PC-3 (cell line): ENCODE measurements around the gene ARRB1.

Source experiments
- EZH2 ChIP-seq: fragments of 300-600 bp; sonication (generic); IDR thresholded peaks from one replicate; pipeline ENCODE4 v1.6.1; 2017; ENCODE audit warnings: antibody characterized with exemption, mild to moderate bottlenecking, low read length; ENCODE audit not compliant: unreplicated experiment
- TF ChIP-seq, protein P1 (sequence below): fragments of 300-600 bp; sonication (generic); conservative IDR thresholded peaks from 2 replicates; pipeline ENCODE4 v1.5.1; 2017; ENCODE audit warnings: antibody characterized with exemption, low read depth, mild to moderate bottlenecking, low read length

GRCh38 chr11:75347781-75348566, 3.5 kb downstream of the ARRB1 start:
- TF ChIP-seq, protein P1, sequence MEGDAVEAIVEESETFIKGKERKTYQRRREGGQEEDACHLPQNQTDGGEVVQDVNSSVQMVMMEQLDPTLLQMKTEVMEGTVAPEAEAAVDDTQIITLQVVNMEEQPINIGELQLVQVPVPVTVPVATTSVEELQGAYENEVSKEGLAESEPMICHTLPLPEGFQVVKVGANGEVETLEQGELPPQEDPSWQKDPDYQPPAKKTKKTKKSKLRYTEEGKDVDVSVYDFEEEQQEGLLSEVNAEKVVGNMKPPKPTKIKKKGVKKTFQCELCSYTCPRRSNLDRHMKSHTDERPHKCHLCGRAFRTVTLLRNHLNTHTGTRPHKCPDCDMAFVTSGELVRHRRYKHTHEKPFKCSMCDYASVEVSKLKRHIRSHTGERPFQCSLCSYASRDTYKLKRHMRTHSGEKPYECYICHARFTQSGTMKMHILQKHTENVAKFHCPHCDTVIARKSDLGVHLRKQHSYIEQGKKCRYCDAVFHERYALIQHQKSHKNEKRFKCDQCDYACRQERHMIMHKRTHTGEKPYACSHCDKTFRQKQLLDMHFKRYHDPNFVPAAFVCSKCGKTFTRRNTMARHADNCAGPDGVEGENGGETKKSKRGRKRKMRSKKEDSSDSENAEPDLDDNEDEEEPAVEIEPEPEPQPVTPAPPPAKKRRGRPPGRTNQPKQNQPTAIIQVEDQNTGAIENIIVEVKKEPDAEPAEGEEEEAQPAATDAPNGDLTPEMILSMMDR: no peak
- TF ChIP-seq EZH2: no peak
